Ishikawa (cell line): Measurements from ENCODE around the gene GAB1.

Experiments used
- CEBPB ChIP-seq: IDR thresholded peaks from 2 replicates; pipeline ENCODE4 v1.6.1; 2012
- CREB1 ChIP-seq: IDR thresholded peaks from 2 replicates; pipeline ENCODE4 v1.6.1; 2012; ENCODE audit warnings: low read depth
- EGR1 ChIP-seq: IDR thresholded peaks from 2 replicates; pipeline ENCODE4 v1.6.1; 2012
- EP300 ChIP-seq: IDR thresholded peaks from 2 replicates; pipeline ENCODE4 v1.6.1; 2012; ENCODE audit warnings: borderline replicate concordance
- FOXM1 ChIP-seq: IDR thresholded peaks from 2 replicates; pipeline ENCODE4 v1.6.1; 2012; ENCODE audit warnings: low read depth, borderline replicate concordance
- NFIC ChIP-seq: IDR thresholded peaks from 2 replicates; pipeline ENCODE4 v1.6.1; 2012
- RAD21 ChIP-seq: IDR thresholded peaks from 2 replicates; pipeline ENCODE4 v1.6.1; 2012; ENCODE audit warnings: low read depth
- REST ChIP-seq: IDR thresholded peaks from 2 replicates; pipeline ENCODE4 v1.6.1; 2012; ENCODE audit warnings: low read depth, mild to moderate bottlenecking
- TAF1 ChIP-seq: IDR thresholded peaks from 2 replicates; pipeline ENCODE4 v1.6.1; 2012; ENCODE audit warnings: low read depth, mild to moderate bottlenecking
- TCF12 ChIP-seq: IDR thresholded peaks from 2 replicates; pipeline ENCODE4 v1.6.1; 2012; ENCODE audit warnings: low read depth
- TEAD4 ChIP-seq: IDR thresholded peaks from 2 replicates; pipeline ENCODE4 v1.6.1; 2012
- YY1 ChIP-seq: IDR thresholded peaks from 2 replicates; pipeline ENCODE4 v1.6.1; 2012; ENCODE audit warnings: low read depth
- ZBTB7A ChIP-seq: IDR thresholded peaks from 2 replicates; pipeline ENCODE4 v1.6.1; 2012; ENCODE audit warnings: low read depth
- TF ChIP-seq, protein P1 (sequence below): IDR thresholded peaks from 2 replicates; pipeline ENCODE4 v1.6.1; 2012
- TF ChIP-seq, protein P2 (sequence below): IDR thresholded peaks from 2 replicates; pipeline ENCODE4 v1.6.1; 2012

GAB1 gene

GRCh38 chr4:143358923-143359643 is 22.4 kb downstream of the GAB1 start:
- TF ChIP-seq CREB1 (no peak), EGR1 (no peak), REST (no peak), NFIC (no peak), TCF12 (no peak), ZBTB7A (no peak)

DNA sequence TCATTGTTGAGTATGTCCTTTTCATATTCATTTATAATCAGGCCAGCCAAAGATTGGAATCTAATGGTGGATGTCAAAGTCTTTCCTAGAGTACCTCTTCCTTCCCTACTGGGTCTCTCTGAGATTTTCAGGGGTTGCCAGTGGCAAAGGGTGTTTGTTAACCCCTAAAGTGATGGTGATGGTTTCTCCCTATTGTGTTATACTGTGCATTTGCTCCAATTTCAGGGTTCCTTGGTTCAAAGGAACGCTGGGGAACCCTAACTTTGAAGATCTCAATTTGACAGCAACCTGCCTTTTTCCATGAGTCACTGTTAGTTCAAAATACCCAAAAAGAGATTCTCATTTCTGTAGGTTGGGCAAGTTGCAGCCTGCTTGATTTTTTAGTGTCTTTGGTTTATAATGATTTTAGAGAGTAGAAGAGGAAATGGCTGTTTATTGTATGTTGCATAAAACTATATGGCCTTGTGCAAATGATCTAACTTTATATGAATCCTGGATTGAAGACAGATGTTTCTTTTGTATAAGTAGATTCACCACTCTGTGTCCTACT is 23.0 kb downstream of the GAB1 start:
- TF ChIP-seq, protein P1, sequence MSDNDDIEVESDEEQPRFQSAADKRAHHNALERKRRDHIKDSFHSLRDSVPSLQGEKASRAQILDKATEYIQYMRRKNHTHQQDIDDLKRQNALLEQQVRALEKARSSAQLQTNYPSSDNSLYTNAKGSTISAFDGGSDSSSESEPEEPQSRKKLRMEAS, result no peak
- TF ChIP-seq, protein P2, sequence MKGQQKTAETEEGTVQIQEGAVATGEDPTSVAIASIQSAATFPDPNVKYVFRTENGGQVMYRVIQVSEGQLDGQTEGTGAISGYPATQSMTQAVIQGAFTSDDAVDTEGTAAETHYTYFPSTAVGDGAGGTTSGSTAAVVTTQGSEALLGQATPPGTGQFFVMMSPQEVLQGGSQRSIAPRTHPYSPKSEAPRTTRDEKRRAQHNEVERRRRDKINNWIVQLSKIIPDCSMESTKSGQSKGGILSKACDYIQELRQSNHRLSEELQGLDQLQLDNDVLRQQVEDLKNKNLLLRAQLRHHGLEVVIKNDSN, result no peak
- TF ChIP-seq CEBPB (no peak), TAF1 (no peak), YY1 (no peak), TEAD4 (no peak)

GRCh38 chr4:143360838-143361625 is 24.4 kb downstream of the GAB1 start:
- TF ChIP-seq CEBPB, result no peak

DNA sequence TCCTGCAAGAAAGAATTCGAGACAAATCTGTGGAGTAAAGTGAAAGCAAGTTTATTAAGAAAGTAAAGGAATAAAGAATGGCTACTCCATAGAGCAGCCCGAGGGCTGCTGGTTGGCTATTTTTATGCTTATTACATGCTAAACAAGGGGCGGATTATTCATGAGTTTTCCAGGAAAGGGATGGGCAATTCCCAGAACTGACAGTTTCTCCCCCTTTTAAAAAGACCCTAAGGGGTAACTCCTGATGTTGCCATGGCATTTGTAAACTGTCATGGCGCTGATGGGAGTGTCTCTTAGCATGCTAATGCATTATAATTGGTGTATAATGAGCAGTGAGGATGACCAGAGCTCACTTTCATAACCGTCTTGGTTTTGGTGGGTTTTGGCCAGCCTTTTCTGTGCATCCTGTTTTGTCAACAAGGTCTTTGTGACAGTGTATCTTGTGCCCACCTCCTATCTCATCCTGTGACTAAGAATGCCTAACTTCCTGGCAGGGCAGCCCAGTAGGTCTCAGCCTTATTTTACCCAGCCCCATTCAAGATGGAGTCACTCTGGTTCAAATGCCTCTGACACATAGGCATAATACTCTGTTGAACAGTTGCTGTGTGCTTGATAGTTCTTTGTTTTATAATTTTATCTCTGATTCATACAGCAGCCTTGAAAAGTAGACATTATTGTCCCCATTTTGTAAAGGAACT is 25.8 kb downstream of the GAB1 start:
- no peak for TF ChIP-seq EP300
- TF ChIP-seq NFIC, result no peak
- TF ChIP-seq YY1, result no peak
- TF ChIP-seq, protein P2, result no peak
- no peak for TF ChIP-seq TAF1
- TF ChIP-seq FOXM1, result no peak
- TF ChIP-seq, protein P1, result no peak
- TF ChIP-seq TCF12, result no peak
- no peak for TF ChIP-seq REST
- TF ChIP-seq TEAD4, result no peak
- no peak for TF ChIP-seq ZBTB7A
- no peak for TF ChIP-seq EGR1
- no peak for TF ChIP-seq CREB1
- no peak for TF ChIP-seq CEBPB
- no peak for TF ChIP-seq RAD21

DNA sequence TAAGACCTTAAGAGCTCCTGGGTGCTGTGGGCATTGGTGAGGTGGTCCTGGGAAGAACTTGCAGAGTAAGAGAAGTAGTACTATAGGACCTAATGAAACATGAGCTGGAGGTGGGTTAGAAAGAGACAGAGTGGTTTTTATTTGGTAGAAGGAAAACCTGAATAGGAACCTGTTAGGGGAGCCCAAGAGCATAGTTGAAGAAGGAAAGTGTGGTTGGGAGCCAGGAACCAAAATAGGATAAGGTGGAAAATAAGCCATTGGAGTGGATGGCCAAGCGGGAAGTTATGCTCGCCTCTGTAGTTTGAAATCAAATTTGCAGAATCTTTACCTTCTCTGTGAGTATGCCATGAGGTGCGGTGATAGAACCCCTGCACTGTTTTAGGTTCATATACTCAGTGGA is 26.7 kb downstream of the GAB1 start:
- TF ChIP-seq YY1 (no peak), CREB1 (no peak), EP300 (no peak), REST (no peak)
- TF ChIP-seq, protein P2, result no peak
- TF ChIP-seq, protein P1, result no peak
